ENCODE data around the gene ADGRA1.

- TF ChIP-seq, protein P1, sequence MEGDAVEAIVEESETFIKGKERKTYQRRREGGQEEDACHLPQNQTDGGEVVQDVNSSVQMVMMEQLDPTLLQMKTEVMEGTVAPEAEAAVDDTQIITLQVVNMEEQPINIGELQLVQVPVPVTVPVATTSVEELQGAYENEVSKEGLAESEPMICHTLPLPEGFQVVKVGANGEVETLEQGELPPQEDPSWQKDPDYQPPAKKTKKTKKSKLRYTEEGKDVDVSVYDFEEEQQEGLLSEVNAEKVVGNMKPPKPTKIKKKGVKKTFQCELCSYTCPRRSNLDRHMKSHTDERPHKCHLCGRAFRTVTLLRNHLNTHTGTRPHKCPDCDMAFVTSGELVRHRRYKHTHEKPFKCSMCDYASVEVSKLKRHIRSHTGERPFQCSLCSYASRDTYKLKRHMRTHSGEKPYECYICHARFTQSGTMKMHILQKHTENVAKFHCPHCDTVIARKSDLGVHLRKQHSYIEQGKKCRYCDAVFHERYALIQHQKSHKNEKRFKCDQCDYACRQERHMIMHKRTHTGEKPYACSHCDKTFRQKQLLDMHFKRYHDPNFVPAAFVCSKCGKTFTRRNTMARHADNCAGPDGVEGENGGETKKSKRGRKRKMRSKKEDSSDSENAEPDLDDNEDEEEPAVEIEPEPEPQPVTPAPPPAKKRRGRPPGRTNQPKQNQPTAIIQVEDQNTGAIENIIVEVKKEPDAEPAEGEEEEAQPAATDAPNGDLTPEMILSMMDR (conservative IDR thresholded peaks at IDR 0.05; ENCODE audit: low read length) = no peak
- TF ChIP-seq EZH2phosphoT487 (IDR thresholded peaks at IDR 0.05; ENCODE audit: borderline replicate concordance) = no peak
These were observed 47.4 kb downstream of the ADGRA1 start for GRCh38 chr10:133135116-133135465.
